HCT116 (cell line): ENCODE measurements around the gene ANKRD61. TPM values are rescaled to one million over a fixed set of nuclear protein-coding genes. Genes with fewer than 3 reads are reported as not detected.

ENCODE experiments used
- total RNA-seq: library from RNA; stranded (reverse); gene quantifications from one replicate; pipeline ENCODE4 v1.2.1, GENCODE V29; 2021; ENCODE audit not compliant: unreplicated experiment

Gene ANKRD61
- total RNA-seq, 1 experiment from 2014 or later = 0.17 TPM

Other genes with a start within 250 kb of the ANKRD61 start
- 32.9 TPM for gene RNF216, start 249.7 kb upstream of the ANKRD61 start, total RNA-seq
- not detected for gene OCM, start 150.6 kb upstream of the ANKRD61 start, total RNA-seq
- gene CCZ1, start 132.6 kb upstream of the ANKRD61 start, total RNA-seq = 115 TPM
- not detected for gene RSPH10B, start 60.7 kb upstream of the ANKRD61 start, total RNA-seq
- gene PMS2, start 22.3 kb upstream of the ANKRD61 start, total RNA-seq = 27.6 TPM
- 61.8 TPM for gene AIMP2, start 22.1 kb upstream of the ANKRD61 start, total RNA-seq
- gene EIF2AK1, start 27.8 kb downstream of the ANKRD61 start, total RNA-seq = 141 TPM
- gene USP42, start 73.6 kb downstream of the ANKRD61 start, total RNA-seq = 12.2 TPM
- 16.7 TPM for gene CYTH3, start 241.2 kb downstream of the ANKRD61 start, total RNA-seq